NCI-H2171 treated with DMSO at 0.1 percent for 48 hours (cell line): Measurements from ENCODE around the gene GCK.

Experiments used
- DNase-seq: peaks from one replicate; lab custom pipeline; 2025; lab: John Stamatoyannopoulos, UW

The GCK gene

GRCh38 chr7:44104860-44105771, 84.1 kb downstream of the GCK start:
- DNase-seq: no peak

- no peak for DNase-seq
Observed at GRCh38 chr7:44103923-44104859, 85.0 kb downstream of the GCK start, which contains the start of gene AEBP1. Gene AEBP1 (plus strand): TSS chr7:44104345. CDS start chr7:44104666, 321 bp downstream.

DNA sequence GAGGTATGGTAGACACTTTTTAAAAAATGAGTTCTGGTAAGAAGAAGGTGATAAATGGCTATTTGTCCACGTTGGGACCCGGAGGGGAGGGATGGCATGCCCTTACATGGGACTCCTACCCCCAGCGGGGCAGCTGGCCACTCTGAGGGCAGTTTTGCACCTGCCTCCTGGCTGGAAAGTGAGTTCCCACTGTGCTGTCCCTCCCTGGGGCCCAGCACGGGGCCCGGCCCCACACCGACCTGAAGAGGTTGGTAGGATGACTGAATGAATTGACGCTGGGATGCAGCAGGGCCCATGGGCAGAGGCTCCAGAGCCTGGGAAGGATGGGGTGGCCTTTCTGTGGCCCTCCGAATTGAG, 85.7 kb downstream of the GCK start:
- DNase-seq: no peak

DNA sequence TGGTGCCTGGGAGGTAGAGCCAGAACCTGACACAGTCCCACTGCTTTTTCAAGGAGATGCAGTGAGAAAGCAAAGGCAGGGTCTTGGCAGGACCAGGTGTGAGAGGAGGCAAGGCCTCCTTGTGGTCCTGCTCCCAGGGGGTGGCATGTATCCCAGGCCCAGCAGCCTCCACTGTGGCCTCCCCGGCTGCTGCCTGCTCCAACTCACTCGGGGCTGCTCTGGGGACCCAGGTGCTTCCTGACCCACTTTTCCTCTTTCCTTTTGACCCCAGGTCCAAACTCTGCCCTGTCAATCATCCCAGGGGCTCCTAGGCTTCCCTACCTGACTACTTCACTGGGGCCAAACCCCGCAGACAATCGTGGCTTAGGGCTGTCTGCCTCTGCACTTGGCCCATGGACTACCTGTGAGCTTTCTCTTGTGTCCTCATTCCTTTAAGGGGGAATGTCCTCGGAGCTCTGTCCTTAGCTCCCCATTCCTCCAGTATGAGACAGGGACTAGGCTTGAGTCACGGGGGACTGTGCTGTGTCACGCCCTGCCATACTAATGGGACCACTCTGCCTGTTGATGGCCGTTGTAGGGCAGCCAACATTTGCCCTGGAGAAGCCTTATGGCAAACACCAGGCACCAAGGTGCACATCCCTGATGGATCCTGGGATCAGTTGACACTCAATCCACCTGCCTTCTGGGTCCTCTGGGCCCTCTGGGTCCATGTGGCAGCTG, 86.2 kb downstream of the GCK start:
- no peak for DNase-seq

DNA sequence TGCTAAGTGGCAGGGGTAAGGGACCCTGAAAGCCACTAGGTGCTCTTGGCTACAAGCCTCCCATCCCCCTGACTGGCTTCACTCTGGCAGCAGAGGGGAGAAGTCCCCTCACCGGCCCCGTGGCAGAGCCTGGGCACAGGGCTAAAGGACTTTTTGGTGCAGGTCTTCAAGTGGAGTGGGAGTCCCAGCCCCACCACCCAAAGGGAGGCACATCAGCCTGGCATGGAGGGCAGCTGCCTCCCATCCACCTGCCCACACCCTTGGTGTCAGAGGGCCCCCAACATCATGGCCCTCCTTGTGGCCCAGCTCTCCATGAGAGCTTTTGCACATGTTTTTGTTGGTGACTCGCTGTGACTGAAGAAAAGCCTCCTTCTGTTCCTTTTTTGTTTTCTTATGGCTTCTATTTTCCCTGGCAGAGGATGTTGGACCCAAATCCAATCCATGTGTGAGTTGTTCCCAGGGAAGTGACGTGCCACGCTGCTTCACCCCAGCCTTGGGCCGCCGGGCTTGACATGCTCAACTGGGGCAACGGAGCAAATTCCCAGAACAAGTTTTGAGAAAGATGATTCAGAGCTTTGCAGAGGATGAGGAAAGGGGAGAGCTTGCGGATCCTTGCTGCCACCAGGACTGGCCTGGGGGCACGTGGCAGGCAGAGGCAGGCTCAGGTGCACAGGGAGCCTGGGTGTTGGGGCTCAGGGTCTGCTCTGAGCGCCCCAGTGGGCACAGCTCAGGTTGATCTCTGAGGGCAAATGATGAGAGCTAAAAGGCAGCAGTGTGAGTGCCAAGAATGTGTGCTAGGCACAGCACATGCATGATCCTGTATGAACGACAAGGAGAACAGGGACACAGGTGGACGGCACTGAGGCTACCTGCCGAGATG, 87.0 kb downstream of the GCK start:
- no peak for DNase-seq

DNA sequence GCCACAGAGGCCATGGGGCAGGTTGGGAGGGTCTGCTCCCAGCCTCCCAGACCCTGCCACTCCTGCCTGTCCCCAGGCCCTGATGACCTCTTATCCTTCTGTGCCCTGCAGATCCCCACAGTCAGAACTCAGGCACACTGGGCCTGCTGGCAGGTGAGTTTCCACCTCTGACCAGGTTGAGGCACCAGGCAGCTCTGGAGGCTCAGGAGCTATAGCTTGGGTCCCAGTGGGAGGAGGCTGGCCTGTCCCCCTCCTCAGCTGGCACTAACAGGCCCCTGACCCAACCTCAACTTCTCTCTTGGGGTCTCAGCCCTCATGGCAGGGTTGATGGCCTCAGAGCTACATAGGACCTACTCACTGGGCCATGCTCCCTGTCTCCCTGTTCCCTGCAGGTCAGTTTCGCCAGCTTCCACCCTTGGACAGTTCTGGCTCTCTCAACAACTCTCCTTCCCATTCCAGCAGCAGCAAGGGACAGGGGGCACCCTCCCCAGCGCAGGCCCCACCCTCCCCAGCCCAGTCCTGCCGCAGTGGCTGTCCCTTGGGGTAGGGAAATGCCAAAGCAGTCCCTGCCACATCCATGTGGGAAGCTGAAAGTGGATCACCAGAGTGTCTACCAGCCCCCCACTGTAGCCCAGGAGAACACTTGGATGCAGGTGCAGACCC, 87.8 kb downstream of the GCK start:
- no peak for DNase-seq

DNA sequence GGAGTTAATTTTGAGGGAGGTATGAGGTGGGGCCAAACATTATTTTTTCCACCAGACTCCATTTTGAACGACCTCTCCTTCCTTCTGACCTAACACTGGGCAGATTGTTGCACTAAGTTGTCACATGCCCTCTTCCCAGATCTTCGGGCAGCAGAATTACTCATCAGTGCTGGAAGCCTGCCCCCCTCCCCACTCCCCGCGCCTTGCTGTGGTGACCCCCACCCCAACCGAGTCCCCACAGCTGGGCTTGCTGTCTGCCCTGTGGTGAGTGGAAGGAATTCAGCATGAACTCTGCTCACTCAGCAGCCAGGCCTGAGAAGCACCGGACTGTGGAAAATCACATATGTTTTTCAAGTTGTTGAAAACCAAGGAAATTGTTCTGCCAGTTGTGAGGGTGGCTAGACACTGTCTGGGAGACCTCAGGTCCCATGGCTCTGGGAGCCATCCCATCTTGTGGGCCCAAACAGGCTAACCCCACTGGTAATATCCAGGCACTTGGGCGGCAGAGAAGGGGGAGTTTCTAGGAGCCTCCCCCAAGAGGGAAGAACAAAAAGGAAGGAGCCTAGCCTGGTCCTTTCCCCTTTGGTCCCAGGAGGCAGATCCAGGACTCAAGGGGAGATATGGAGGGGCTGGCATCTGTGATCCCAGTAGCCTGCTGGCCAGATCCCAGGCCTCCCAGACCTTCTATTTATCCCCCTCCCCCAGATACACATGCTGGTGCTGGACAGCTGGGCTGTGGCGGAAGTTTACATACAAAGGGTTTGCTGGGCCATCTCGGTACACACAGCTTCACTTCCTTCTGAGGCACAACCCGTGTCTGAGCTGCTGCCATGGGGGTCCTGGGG, 88.6 kb downstream of the GCK start:
- DNase-seq: no peak

DNA sequence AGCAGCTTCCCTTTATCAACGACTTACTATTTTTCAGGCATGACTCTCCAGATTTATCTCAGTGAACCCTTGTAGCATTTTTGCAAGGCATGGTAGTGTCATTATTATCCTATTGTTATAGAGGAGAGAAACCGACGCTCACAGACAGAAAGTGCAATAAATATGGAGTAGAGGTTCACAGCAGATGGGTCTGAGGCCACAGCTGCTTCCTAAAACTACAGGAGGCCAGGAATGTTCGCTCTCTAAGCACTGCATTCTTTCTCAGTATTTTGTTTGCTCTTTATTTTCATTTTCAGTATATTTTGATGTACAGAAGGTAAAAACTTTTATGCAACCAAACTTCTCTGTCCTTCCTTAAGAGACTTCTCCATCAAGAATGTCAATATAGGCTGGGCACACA, 89.6 kb downstream of the GCK start:
- no peak for DNase-seq

- DNase-seq: no peak
Observed at GRCh38 chr7:44098092-44099068, 90.9 kb downstream of the GCK start.

- no peak for DNase-seq
Observed at GRCh38 chr7:44097064-44097932, 91.9 kb downstream of the GCK start.

GRCh38 chr7:44096326-44096881, 92.8 kb downstream of the GCK start:
- no peak for DNase-seq

- DNase-seq: no peak
Observed at GRCh38 chr7:44095781-44096180, 93.5 kb downstream of the GCK start.

GRCh38 chr7:44094883-44095592, 94.2 kb downstream of the GCK start:
- no peak for DNase-seq

- DNase-seq: no peak
Observed at GRCh38 chr7:44094365-44094764, 94.9 kb downstream of the GCK start.
